Medulla oblongata (tissue), 1 donor: Measurements from ENCODE around the gene GRM8.
"Not testable (repeated sequence)": the region's sequence is repeated elsewhere in the genome, so short reads cannot be mapped to it uniquely, and the experiment has no call there.

ENCODE experiments used
- DNase-seq: peaks from one replicate; pipeline ENCODE4 v3.0.0-alpha.2; 2015; ENCODE audit errors: extremely low spot score

GRM8 gene

DNA sequence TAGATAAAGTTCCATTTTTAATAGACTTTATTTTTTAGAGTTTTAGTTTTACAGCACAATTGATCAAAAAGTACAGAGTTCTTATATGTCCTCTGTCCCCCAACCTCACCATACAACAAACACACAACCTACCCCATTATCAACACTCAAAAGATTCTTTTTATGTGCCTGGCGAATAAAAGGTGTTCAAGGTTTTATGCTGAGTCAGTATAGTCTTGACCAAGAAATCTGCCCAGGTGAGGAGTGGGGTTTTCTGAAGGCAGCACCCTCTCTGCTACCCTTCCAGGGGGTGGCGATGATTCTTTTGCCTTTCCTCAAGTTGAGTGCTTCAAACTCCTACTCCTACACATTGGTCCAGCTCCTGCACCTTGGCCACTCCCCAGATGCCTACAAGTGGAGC, 222.9 kb downstream of the GRM8 start:
- no peak for DNase-seq

DNA sequence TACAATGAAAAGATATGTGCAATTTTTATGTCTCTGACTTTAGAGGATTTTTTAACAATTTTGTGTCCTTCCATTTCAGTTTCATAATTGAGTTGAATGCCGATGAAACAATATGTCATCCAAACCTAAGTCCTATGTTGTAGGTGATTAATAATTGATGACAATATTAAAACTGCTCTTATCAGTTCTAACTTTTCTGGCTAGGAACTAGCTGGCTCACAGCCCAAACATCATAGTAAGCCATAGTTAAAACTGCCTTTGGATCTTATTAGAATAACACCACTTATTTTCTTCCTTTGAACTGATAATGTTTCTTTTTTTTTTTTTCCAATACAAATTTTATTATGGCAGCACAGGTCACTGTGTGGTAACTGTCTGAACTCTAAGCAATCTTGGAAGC, 230.9 kb downstream of the GRM8 start:
- DNase-seq, result no peak

DNA sequence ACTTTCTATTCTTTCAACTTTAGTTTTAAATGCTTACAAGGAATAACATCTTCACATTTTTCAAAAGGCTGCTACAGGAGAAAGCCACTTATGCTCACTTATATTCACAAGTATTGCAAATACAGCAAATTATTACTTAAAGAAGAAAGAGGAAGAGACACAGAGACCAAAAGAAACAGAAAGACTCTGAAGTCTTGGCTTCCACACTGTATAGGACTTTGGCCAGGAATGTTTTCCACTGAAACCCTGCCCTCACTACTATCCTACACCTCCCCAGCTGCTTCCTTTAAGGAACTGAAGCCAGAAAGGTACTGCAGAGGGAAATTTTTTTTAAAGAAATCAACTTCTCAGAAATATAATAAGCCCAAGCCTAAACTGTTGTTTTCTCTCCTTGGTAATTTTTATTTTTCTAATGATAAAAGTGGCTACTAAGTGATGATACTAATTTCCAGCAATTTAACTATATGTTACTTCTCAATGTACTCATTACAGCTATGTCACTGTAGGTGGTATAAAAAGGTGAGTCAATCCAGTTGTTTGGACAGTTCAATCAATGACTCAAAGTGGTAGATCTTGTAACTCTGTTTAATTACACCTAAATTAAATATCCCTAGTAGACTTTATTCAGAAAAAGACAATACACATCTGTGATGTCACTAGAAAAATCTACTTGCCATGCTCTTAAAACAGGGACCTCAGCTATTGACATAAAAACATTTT, 231.6 kb downstream of the GRM8 start:
- no peak for DNase-seq

DNA sequence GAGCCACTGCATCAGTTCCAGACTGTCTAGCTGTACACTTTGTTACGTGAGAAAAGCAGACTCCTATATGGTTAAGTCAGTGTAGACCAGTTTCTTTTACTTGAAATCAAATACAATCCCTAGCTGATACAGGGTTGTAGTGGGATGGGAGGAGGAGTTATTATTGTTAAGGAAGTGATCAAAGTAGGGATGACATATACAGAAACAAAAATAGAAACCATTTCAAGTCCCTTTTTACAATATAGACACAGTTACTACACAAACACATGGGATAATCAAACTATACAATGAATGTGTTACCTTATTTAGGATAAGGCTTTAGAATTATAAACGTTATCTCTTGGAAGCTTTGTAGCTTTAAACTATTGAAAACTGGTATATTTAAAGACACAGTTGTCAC, 233.9 kb downstream of the GRM8 start:
- DNase-seq, result no peak

- no peak for DNase-seq
Observed at GRCh38 chr7:127017196-127017595, 235.5 kb downstream of the GRM8 start.

DNA sequence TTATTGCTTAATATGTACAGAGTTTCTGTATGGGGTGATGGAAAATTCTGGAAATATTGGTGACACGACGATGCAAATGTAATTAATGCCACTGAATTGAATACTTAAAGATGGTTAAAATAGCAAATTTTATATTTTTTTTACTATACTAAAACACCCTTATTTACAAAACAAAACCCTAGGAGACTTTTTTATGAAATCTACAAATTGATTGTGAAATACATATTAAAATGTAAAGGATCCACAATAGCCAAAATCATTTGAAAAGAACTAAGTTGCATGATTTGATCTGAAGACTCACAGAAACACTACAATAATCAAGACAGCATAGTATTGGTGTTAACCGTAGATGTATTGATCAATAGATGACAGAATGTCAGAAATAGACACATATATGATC, 252.0 kb downstream of the GRM8 start:
- DNase-seq, result no peak

- DNase-seq, result no peak
Observed at GRCh38 chr7:126996659-126997058, 256.1 kb downstream of the GRM8 start.

DNA sequence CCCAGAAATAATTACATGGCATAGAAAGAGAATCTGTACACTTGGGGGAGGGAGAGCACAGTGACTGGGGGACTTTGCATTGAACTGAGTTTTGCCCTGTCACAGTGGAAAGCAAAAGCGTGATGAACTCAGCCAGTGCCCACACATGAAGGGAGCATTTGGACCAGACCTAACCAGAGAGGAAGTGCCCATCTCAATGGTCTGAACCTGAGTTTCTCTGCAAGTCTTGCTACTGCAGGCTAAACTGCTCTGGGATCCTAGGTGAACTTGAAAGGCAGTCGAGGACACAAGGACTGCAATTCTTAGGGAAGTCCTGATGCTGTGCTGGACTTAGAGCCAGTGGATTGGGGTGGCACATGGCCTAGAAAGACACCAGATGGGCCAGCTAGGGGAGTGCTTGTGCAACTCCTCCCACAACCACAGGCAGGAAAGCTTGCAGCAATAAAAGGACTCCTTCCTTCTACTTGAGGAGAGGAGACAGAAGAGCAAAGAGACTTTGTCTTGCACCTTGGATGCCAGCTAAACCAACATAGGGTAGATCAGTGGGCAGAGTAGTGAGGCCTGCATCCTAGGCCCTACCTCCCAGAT, 259.0 kb downstream of the GRM8 start:
- DNase-seq, result no peak

- no peak for DNase-seq
Observed at GRCh38 chr7:126988022-126988421, 264.7 kb downstream of the GRM8 start.

DNA sequence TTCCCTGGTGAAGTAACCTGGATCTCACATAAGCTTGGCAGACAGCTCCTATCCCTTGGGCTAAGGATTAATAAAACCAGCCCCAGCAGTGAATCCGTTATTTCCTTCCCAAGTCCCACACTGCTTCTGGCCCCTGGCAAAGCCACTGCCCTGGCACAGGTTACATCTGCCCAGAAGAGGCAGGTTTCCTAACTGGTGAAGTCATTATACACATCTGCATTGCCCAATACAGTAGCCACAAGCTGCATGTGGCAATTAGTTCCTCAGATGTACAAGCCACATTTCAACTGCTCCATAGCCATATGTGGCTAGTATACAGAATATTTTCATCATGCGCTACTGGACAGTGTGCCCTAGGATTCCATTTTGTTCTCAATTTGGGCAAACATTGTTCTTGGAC, 273.0 kb downstream of the GRM8 start:
- DNase-seq, result no peak

DNA sequence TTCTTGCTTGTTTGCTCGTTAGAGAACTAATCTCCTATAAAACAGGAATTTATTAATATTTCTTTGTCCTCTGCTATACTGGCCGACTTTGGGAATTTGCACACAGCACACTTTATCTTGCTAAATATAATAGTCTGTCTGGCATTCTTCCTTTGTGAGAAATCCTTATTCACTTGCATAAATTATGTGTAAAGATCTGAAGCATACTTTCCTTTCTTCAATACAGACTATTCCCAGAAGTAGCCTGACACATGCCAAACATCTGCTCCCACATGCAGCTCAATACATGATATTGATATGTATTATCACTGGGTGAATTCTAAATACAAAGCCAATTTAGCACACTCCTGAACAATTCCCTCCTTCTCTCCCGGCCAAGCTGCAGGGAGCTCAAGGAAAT, 273.9 kb downstream of the GRM8 start:
- no peak for DNase-seq

GRCh38 chr7:126973066-126973465, 279.7 kb downstream of the GRM8 start:
- DNase-seq, result no peak

DNA sequence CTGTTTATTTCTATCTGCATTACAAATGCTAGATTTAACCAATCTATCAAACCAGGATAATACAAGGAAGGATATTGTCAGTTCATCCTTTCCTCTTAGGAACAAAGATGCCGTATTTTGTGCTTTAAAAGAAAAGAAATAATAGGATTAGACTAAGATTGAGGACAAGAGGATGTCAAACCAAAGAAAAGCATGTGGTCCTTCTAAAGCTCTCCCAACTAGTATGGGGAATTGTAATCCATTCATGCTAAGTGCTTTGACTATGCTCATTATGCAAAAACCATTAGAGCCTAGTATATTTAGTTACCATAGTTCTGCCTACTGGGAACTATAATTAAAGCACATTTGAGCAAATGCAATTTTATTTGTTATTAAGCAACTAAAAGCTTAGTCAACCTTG, 280.2 kb downstream of the GRM8 start:
- no peak for DNase-seq

DNA sequence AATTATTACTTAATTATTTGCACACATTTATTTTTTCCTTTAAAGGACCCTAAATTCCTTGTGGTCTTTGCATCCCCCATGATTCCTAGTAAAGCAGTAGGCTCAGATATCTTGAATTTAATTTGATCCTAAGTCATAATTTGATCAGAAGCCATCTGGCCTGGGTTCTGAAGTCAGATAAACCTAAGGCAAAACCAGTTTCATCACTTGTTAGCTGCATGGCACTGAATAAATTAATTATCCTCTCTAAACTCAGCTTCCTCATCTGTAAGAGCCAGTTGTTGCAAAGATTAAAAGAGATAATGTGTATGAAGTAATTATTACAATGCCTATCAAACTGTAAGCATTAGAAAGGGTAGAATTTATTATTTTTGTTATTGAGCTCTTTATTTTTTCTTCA, 293.1 kb downstream of the GRM8 start:
- no peak for DNase-seq

- DNase-seq, result no peak
Observed at GRCh38 chr7:126958367-126958766, 294.4 kb downstream of the GRM8 start.

- DNase-seq, result no peak
Observed at GRCh38 chr7:126957443-126957842, 295.3 kb downstream of the GRM8 start.

- no peak for DNase-seq
Observed at GRCh38 chr7:126953461-126953860, 299.3 kb downstream of the GRM8 start.

DNA sequence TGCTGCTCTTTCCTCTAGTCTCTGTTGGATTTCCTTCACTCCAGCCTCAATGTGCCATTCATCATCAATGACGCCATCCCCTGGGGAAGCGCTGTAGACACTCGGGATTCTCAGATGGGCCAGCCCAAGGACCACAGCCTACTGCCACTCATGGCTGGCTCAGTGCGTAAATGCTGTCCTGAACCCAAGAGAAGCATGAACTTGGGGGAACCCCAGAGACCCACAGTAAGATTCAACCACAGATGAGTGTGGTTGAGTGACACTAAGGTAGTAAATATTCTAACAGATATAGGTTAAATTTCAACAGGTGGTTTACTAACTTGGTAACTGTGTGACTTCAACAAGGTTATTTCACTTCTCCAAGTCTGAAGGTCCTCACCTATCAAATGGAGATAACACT, 304.1 kb downstream of the GRM8 start:
- DNase-seq, result no peak

- DNase-seq, result no peak
Observed at GRCh38 chr7:126940723-126941307, 311.9 kb downstream of the GRM8 start.

- no peak for DNase-seq
Observed at GRCh38 chr7:126937171-126937570, 315.6 kb downstream of the GRM8 start.

GRCh38 chr7:126931581-126931980, 321.2 kb downstream of the GRM8 start:
- DNase-seq, result no peak

- DNase-seq, result no peak
Observed at GRCh38 chr7:126930166-126930565, 322.6 kb downstream of the GRM8 start.

DNA sequence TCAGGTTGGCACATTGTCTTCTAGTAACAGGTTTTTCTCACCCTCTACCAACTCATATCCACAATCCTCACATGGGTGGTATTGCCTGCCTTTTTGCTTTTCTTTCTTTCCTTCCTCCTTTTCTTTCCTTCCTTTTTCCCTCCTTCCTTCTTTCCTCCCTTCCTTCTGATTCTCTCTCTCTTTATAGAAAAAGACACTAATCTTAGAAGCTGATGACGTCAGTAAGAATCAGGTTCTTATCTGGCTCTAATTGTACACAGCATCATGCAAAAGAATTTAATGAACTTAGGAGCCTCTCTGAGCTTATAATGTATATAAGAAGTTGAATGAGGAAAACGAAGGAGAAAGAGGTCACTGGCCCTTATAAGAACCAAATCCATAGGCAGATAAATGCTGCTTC, 328.3 kb downstream of the GRM8 start:
- no peak for DNase-seq

DNA sequence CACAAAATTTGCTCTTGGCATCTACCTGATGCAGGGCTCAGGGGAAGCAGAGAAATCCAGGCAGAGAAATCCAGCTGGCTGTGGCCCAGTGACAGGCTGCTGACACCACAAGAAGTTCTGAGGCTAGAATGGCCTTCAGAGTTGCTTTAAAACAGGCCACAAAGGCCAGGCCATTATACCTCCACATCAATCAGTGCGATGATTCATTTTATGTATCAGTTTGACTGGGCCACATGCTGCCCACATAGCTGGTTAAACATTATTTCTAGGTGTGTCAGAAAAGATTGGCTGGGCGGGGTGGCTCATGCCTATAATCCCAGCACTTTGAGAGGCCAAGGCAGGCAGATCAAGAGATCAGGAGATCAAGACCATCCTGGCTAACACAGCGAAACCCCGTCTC, 341.1 kb downstream of the GRM8 start:
- not testable (repeated sequence) for DNase-seq
